SU-DHL-6 (cell line): ENCODE data around the gene VSTM2L.

ENCODE experiments used
- CTCF ChIP-seq: fragments of 200-600 bp; sonication (generic); IDR thresholded peaks from one replicate; pipeline ENCODE4 v1.5.1; 2017; ENCODE audit warnings: antibody characterized with exemption, mild to moderate bottlenecking, low read length, moderate library complexity; ENCODE audit not compliant: insufficient read depth, poor library complexity, severe bottlenecking
- EZH2phosphoT487 ChIP-seq: fragments of 200-600 bp; sonication (generic), shearing (Covaris generic); conservative IDR thresholded peaks from 2 replicates; pipeline ENCODE4 v1.6.1; 2018; ENCODE audit warnings: mild to moderate bottlenecking, antibody characterized with exemption, low read length, moderate library complexity, mixed read lengths

GRCh38 chr20:37875460-37876175 is 27.3 kb upstream of the VSTM2L start:
- TF ChIP-seq CTCF (no peak), EZH2phosphoT487 (no peak)
